Immature natural killer cell (primary cell): ENCODE data around the gene SFRP5. TPM values are rescaled to one million over a fixed set of nuclear protein-coding genes. Genes with fewer than 3 reads are reported as not detected.

Source experiments
- DNase-seq, 3 donors: peaks; one replicate each; pipeline ENCODE4 v3.0.0; 2022; ENCODE audit warnings: mixed read lengths in 1 of 3
- H3K27ac Mint-ChIP-seq, 6 donors: one replicate each; pipeline ENCODE4 v1.8.0; 2020; ENCODE audit warnings: mixed read lengths in 6 of 6, mild to moderate bottlenecking in 5 of 6, inconsistent platforms in 4 of 6, moderate library complexity in 3 of 6
- H3K27me3 Mint-ChIP-seq, 3 donors: one replicate each; pipeline ENCODE4 v1.8.0; 2020 to 2021; ENCODE audit warnings: low read depth in 3 of 3, mild to moderate bottlenecking in 3 of 3, mixed read lengths in 3 of 3, moderate library complexity in 3 of 3, inconsistent platforms in 1 of 3
- H3K36me3 Mint-ChIP-seq, 3 donors: one replicate each; pipeline ENCODE4 v1.8.0; 2020; ENCODE audit warnings: mixed read lengths in 3 of 3, inconsistent platforms in 2 of 3, mild to moderate bottlenecking in 2 of 3
- H3K4me1 Mint-ChIP-seq, 2 donors: one replicate each; pipeline ENCODE4 v1.8.0; 2020; ENCODE audit warnings: inconsistent platforms in 2 of 2, mild to moderate bottlenecking in 2 of 2, mixed read lengths in 2 of 2, moderate library complexity in 1 of 2
- H3K4me3 Mint-ChIP-seq, 5 donors: one replicate each; pipeline ENCODE4 v1.8.0; 2020; ENCODE audit warnings: mild to moderate bottlenecking in 5 of 5, mixed read lengths in 5 of 5, inconsistent platforms in 3 of 5, moderate library complexity in 3 of 5
- H3K9me3 Mint-ChIP-seq, 6 donors: one replicate each; pipeline ENCODE4 v1.8.0; 2020; ENCODE audit warnings: mild to moderate bottlenecking in 6 of 6, mixed read lengths in 6 of 6, inconsistent platforms in 4 of 6, moderate library complexity in 3 of 6
- polyA plus RNA-seq, 3 donors: library from polyadenylated mRNA; unstranded; fragments of 300-500 nt; fragmentation: Illumina TruSeq; gene quantifications; one replicate each; pipeline ENCODE4 v1.2.3, GENCODE V29; 2021

Gene SFRP5
- polyA plus RNA-seq, 3 donors from 2014 or later = not detected

GRCh38 chr10:97798958-97799610, 27.3 kb upstream of the SFRP5 start:
- Mint-ChIP-seq H3K27me3 (peaks cover 2 to 13% (median 7%) of the 10 kb centered on the region in 3 donors), H3K27ac (no peak overlapping the region), H3K4me1 (peaks cover 26 to 34% of the 10 kb centered on the region in 2 donors), H3K4me3 (peak overlapping the region in 1 of 5 donors; percentile 7), H3K9me3 (peaks cover 0 to 14% (median 8%) of the 10 kb centered on the region in 6 donors), H3K36me3 (peaks cover 5 to 9% (median 5%) of the 10 kb centered on the region in 3 donors)
- no peak for DNase-seq

- Mint-ChIP-seq H3K27ac (peak overlapping the region; percentile 72 to 87 (median 80)), H3K27me3 (peaks cover 0 to 9% (median 5%) of the 10 kb centered on the region in 3 donors), H3K4me1 (peaks cover 39 to 48% of the 10 kb centered on the region in 2 donors), H3K4me3 (peak overlapping the region; percentile 82 to 89 (median 86)), H3K9me3 (peaks cover 0 to 14% (median 8%) of the 10 kb centered on the region in 6 donors), H3K36me3 (peaks cover 5 to 9% (median 5%) of the 10 kb centered on the region in 3 donors)
- peak; percentile 24 to 49 (median 41) for DNase-seq
These were observed 24.9 kb upstream of the SFRP5 start for GRCh38 chr10:97796651-97797050.

- Mint-ChIP-seq H3K27ac (peak overlapping the region in 3 of 6 donors; percentile 76 to 87 (median 85)), H3K36me3 (peaks cover 5 to 9% (median 5%) of the 10 kb centered on the region in 3 donors), H3K4me3 (no peak overlapping the region), H3K27me3 (peaks cover 3 to 9% (median 5%) of the 10 kb centered on the region in 3 donors), H3K4me1 (peaks cover 39 to 48% of the 10 kb centered on the region in 2 donors), H3K9me3 (peaks cover 0 to 14% (median 8%) of the 10 kb centered on the region in 6 donors)
- DNase-seq = no peak
These were observed 24.1 kb upstream of the SFRP5 start for GRCh38 chr10:97795886-97796285.

- Mint-ChIP-seq H3K36me3 (peaks cover 0 to 4% (median 0%) of the 10 kb centered on the region in 3 donors), H3K27me3 (peaks cover 3 to 7% (median 7%) of the 10 kb centered on the region in 3 donors), H3K27ac (peak overlapping the region in 3 of 6 donors; percentile 49 to 73 (median 50)), H3K4me3 (no peak overlapping the region), H3K4me1 (peaks cover 31% of the 10 kb centered on the region in 2 donors), H3K9me3 (no peaks in the 10 kb centered on the region)
- DNase-seq = peak; percentile 65 to 69 (median 66)
These were observed 20.3 kb upstream of the SFRP5 start for GRCh38 chr10:97791824-97792721.

GRCh38 chr10:97789770-97790397, 18.1 kb upstream of the SFRP5 start:
- peaks cover 3 to 7% (median 4%) of the 10 kb centered on the region in 3 donors for H3K27me3 Mint-ChIP-seq
- H3K4me1 Mint-ChIP-seq = peaks cover 13 to 14% of the 10 kb centered on the region in 2 donors
- H3K36me3 Mint-ChIP-seq = no peaks in the 10 kb centered on the region
- no peaks in the 10 kb centered on the region for H3K9me3 Mint-ChIP-seq
- no peak overlapping the region for H3K4me3 Mint-ChIP-seq
- DNase-seq = no peak
- H3K27ac Mint-ChIP-seq = no peak overlapping the region

GRCh38 chr10:97788552-97789442, 17.0 kb upstream of the SFRP5 start:
- H3K4me3 Mint-ChIP-seq = peak overlapping the region in 1 of 5 donors; percentile 18
- peaks cover 11 to 14% of the 10 kb centered on the region in 2 donors for H3K4me1 Mint-ChIP-seq
- no peak overlapping the region for H3K27ac Mint-ChIP-seq
- DNase-seq = no peak
- no peaks in the 10 kb centered on the region for H3K9me3 Mint-ChIP-seq
- no peaks in the 10 kb centered on the region for H3K36me3 Mint-ChIP-seq
- H3K27me3 Mint-ChIP-seq = peaks cover 3 to 6% (median 4%) of the 10 kb centered on the region in 3 donors

GRCh38 chr10:97785731-97786130, 13.9 kb upstream of the SFRP5 start:
- no peak overlapping the region for H3K4me3 Mint-ChIP-seq
- H3K27me3 Mint-ChIP-seq = peaks cover 0 to 5% (median 4%) of the 10 kb centered on the region in 3 donors
- H3K4me1 Mint-ChIP-seq = no peaks in the 10 kb centered on the region
- DNase-seq = no peak
- peak overlapping the region in 1 of 6 donors; percentile 22 for H3K27ac Mint-ChIP-seq
- no peaks in the 10 kb centered on the region for H3K36me3 Mint-ChIP-seq
- H3K9me3 Mint-ChIP-seq = no peaks in the 10 kb centered on the region

GRCh38 chr10:97785231-97785630, 13.4 kb upstream of the SFRP5 start:
- no peak overlapping the region for H3K4me3 Mint-ChIP-seq
- H3K9me3 Mint-ChIP-seq = no peaks in the 10 kb centered on the region
- H3K4me1 Mint-ChIP-seq = no peaks in the 10 kb centered on the region
- no peaks in the 10 kb centered on the region for H3K36me3 Mint-ChIP-seq
- H3K27me3 Mint-ChIP-seq = peaks cover 0 to 5% (median 4%) of the 10 kb centered on the region in 3 donors
- no peak overlapping the region for H3K27ac Mint-ChIP-seq
- DNase-seq = no peak

- Mint-ChIP-seq H3K27me3 (peaks cover 0 to 4% (median 0%) of the 10 kb centered on the region in 3 donors), H3K27ac (no peak overlapping the region), H3K4me3 (no peak overlapping the region), H3K36me3 (no peaks in the 10 kb centered on the region), H3K9me3 (no peaks in the 10 kb centered on the region), H3K4me1 (no peaks in the 10 kb centered on the region)
- DNase-seq = no peak
These were observed 12.5 kb upstream of the SFRP5 start for GRCh38 chr10:97784200-97784810.

- H3K27me3 Mint-ChIP-seq = no peaks in the 10 kb centered on the region
- H3K4me3 Mint-ChIP-seq = no peak overlapping the region
- peak overlapping the region in 1 of 6 donors; percentile 56 for H3K27ac Mint-ChIP-seq
- no peaks in the 10 kb centered on the region for H3K36me3 Mint-ChIP-seq
- DNase-seq = no peak
- H3K9me3 Mint-ChIP-seq = no peaks in the 10 kb centered on the region
- no peaks in the 10 kb centered on the region for H3K4me1 Mint-ChIP-seq
These were observed 10.8 kb upstream of the SFRP5 start for GRCh38 chr10:97782455-97783228.

GRCh38 chr10:97781618-97782331, 10.0 kb upstream of the SFRP5 start:
- peaks cover 0 to 4% (median 0%) of the 10 kb centered on the region in 3 donors for H3K27me3 Mint-ChIP-seq
- no peak overlapping the region for H3K27ac Mint-ChIP-seq
- no peak overlapping the region for H3K4me3 Mint-ChIP-seq

More at GRCh38 chr10:97781618-97782331, 10.0 kb upstream of the SFRP5 start:
- Mint-ChIP-seq H3K4me1 (no peaks in the 10 kb centered on the region), H3K36me3 (no peaks in the 10 kb centered on the region), H3K9me3 (no peaks in the 10 kb centered on the region)
- no peak for DNase-seq
